Hepatocyte (in vitro differentiated cells): ENCODE data around the gene ZC3H11A.
"Not testable (repeated sequence)": the region's sequence is repeated elsewhere in the genome, so short reads cannot be mapped to it uniquely, and the experiment has no call there.

Source experiments
- CTCF ChIP-seq: fragments of 200-600 bp; sonication (generic); IDR thresholded peaks from 2 replicates; pipeline ENCODE4 v1.5.1; 2016; ENCODE audit warnings: antibody characterized with exemption, mild to moderate bottlenecking; ENCODE audit not compliant: poor library complexity
- EZH2 ChIP-seq: fragments of 200-600 bp; sonication (generic); IDR thresholded peaks from 2 replicates; pipeline ENCODE4 v1.6.1; 2016; ENCODE audit warnings: antibody characterized with exemption, mild to moderate bottlenecking, borderline replicate concordance
- EZH2phosphoT487 ChIP-seq: fragments of 200-600 bp; sonication (generic); IDR thresholded peaks from one replicate; pipeline ENCODE4 v1.6.1; 2018; ENCODE audit warnings: antibody characterized with exemption, mild to moderate bottlenecking, low read depth, moderate library complexity; ENCODE audit not compliant: unreplicated experiment, severe bottlenecking

DNA sequence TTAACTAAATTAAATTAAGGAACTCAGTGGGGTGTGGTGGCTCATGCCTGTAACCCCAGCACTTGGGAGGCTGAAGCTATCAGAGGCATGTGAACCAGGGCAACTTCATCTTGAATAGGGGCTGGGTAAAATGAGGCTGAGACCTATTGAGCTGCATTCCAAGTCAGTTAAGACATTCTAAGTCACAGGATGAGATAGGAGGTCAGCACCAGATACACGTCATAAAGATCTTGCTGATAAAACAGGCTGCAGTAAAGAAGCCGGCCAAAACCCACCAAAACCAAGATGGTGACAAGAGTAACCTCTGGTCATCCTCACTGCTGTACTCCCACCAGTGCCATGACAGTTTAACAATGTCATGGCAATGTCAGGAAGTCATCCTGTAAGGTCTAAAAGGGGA, 36.7 kb upstream of the ZC3H11A start:
- TF ChIP-seq CTCF, EZH2, EZH2phosphoT487: not testable (repeated sequence)
